ENCODE results near the gene IDS.

- no peak for TF ChIP-seq CTCF (IDR thresholded peaks at IDR 0.05)
- TF ChIP-seq POLR2A (IDR thresholded peaks at IDR 0.05): no peak
Measured at GRCh38 chrX:149518236-149518635, 13.1 kb upstream of the IDS start.

Measured in testis (tissue), 2 donors.